C4-2B (cell line): ENCODE results near the gene IDH3B.

Experiments
- CTCF ChIP-seq: fragments of 450-650 bp; conservative IDR thresholded peaks from 2 replicates; pipeline ENCODE4 v1.5.1; 2017; ENCODE audit warnings: mild to moderate bottlenecking
- ZFX ChIP-seq: fragments of 450-650 bp; IDR thresholded peaks from 2 replicates; pipeline ENCODE4 v1.6.1; 2017

- TF ChIP-seq CTCF, result no peak
- TF ChIP-seq ZFX, result no peak
Observed at GRCh38 chr20:2694519-2694918, 30.5 kb upstream of the IDH3B start.
